Retina (tissue), 1 donor: ENCODE measurements around the gene GUCA1C.

ENCODE experiments used
- DNase-seq: peaks from one replicate; pipeline ENCODE4 v3.0.0-alpha.2; 2016

The GUCA1C gene

DNA sequence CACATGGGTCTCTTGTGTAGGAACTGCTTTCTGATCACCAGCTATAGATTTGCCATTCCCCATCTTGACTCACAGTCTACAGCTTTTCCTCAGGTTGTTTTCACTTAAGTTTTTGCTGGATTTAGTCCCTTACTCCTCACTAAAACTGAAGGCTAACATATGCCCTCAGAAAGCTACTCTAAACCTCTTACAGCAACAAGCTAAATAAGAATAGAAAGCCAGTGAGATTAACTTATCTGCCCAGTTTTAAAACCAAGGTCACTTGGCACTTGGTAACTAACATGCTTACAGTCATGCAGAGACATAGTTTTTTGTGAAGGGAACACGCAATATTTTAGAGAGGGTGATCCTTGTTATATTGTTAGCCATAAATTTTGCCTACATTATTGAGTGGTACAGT lies at the start of gene GUCA1C:
Gene GUCA1C (minus strand): TSS at position 180 of the 400 bp plus-strand sequence. CDS start 117 bp downstream, at position 63.
- DNase-seq: no peak

DNA sequence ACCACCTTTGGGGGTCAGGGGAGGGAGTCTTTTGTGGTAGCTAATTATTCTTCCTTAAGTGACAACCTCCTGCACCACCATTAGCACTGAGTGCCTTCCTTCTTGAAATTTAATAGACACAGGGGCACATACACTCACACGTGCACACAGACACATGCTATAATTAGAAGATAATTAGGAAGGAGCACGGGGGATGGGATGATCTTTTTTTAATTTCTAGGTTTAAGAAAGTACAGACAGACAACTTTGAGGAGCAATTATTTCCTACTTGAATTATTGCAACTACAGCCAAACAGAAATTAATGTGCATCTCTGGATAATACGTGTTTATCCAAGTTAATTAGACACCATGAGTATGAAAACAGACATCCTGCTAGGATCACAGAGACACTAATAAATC lies 44.8 kb upstream of the GUCA1C start:
- no peak for DNase-seq

DNA sequence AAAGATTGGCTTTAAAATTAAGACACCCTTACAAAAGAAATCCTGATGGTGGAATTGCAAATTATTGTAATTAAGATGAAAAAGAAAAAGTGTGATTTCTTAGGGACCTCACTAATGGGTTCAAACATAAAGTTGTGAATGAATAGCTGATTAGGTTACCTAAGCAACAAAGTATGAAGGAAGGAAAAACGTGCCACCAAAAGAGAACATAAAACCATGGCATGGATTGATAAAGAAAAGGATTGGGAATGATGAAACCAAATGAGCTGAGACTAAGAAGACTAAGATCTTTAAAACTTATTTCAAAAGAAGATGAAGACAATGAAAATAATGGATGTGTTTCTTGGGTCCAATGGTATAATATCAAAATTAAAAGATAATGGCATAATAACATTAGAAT lies 32.2 kb upstream of the GUCA1C start:
- DNase-seq: no peak

DNA sequence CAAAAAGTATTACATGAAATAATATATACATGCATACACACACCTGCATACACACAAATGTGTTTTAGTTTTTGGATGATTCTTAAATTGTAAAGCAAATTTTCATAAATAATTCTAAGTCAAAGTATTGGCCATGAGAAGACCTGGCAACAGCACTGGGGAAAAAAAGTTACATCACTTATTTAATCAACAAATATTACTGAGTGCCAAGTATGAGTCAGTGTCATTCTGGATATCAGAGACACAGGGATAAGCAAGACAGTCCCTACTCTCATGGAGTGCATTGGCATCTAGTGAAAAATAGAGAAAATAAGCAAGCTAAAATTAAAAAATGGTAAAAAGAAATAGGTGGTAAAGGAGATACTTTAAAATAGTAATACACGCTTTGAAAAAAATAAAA lies 29.4 kb upstream of the GUCA1C start:
- no peak for DNase-seq

DNA sequence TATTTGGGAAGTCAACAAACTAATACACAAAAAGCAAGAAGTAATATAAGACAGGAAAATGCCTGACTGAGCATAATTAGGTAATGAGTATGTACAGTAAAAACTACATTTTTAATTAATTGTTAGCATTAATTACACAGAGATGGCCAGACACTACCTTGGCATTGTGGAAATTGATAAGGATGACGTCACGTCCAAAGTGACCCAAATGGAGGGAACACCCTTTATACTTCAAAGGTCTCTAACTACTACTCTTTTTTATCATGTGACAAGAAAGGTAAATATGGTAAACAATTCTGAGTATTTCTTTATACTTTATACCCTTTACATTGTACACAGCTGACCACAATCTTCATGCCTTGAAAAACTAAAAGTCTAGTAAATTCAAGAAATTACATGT lies 22.4 kb upstream of the GUCA1C start:
- no peak for DNase-seq

GRCh38 chr3:108973019-108973418 lies 19.3 kb upstream of the GUCA1C start:
- no peak for DNase-seq

- no peak for DNase-seq
Measured at GRCh38 chr3:108972482-108972881, 18.8 kb upstream of the GUCA1C start.

- DNase-seq: peak; percentile 16
Measured at GRCh38 chr3:108970561-108970960, 16.9 kb upstream of the GUCA1C start.

DNA sequence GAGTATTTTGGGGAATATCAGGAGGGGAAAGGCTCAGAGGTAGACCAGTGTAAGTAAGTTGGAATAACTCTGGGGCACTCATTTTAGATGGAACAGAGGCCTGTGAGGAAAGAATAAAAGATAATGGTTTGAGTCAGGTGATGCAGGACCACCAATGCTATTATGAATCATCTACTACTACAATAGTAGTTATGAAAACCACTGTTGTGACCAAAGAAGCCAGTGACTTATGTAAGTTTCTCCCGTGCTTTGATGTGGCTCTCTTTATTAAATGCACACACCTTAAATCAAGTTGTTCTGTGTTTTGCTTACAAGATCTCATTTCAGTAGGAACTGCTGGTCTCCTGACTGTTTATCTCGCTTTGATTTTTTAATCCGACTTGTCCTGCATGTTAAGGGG lies 13.1 kb upstream of the GUCA1C start:
- DNase-seq: no peak

DNA sequence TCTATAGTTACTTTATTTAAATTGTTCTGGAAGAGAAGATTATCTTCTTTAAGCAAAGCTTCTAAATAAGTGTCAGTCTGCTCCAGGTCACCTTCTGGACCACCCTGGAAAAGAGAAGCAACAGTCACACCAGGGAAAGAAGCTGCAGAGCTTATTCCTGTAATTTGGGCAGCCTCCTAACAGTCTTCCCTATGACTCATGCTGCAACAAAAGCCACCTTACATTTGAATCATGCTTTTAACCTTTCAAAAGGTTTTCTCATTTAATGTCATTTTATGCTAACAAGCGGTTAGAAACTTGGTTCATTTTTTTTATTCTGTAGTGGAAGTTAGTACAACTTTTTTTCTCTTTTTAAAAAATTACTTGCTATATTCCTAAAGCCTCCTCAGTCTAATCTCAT lies 5.3 kb upstream of the GUCA1C start:
- no peak for DNase-seq

DNA sequence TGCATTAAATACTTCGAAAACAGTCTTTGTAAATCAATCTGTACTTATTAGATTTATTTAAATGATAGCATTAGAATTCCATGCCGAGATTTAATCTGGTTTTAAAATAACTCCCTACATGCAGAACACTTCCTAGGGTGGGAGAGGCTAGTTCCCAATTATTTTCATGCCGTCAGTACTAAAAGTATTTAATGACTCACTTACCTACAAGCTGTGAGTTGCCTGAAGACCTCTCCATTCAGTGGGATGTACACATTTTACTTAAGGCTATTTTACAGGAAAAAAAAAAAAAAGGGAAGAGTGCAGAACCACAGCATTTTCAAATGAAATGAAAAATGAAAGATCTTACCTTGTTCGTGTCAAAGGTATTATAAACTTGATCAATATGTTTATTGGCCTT lies 469 bp downstream of the GUCA1C start:
- no peak for DNase-seq

DNA sequence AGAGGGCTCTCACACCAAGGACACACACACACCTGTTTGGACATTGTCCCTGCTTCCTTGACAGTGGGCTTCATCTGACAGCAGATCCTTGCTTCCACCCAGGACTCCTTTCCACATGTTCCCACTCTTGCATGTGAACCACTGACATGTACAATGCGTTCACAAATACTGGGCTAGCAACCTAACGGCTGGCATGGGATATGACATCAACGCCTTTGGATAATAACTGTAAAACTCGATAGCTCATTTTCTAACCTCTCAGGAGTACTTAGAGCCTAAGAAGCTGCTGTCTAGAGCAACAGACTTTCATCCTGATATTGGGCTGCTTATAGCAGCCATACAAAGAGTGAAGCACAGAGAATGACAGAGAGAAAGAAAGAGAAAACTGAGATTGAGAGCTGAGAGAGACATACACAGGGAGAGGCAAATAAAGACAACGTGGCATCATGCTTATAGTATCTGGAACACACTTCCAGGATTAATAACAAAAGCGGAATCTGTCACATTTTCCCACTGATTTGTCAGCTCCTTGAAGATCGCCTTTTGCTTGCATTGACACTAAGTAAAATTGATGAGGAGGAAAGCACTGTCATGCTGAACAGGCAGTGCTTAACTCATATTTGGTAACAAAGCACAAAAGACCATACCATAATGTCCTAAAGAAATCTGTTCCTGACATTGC lies 1.7 kb downstream of the GUCA1C start:
- peak; percentile 46 for DNase-seq

DNA sequence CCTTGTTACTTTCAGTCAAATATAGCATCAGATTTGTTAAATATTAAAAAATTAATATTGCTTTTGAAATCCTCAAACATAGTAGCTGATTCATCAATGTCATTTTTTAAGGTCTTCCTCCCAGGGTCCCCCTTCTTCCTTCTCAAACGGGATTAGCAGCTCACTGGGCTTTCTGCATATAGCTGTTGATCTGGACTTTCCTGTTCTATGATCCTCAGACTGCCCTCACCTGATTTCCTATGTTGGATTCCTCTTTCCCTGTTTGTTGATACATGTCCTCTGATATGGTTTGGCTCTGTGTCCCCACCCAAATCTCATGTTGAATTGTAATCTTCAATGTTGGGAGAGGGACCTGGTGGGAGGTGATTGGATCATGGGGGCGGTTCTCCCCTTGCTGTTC lies 5.8 kb downstream of the GUCA1C start:
- DNase-seq: no peak

GRCh38 chr3:108946292-108947285 lies 7.1 kb downstream of the GUCA1C start:
- DNase-seq: no peak

DNA sequence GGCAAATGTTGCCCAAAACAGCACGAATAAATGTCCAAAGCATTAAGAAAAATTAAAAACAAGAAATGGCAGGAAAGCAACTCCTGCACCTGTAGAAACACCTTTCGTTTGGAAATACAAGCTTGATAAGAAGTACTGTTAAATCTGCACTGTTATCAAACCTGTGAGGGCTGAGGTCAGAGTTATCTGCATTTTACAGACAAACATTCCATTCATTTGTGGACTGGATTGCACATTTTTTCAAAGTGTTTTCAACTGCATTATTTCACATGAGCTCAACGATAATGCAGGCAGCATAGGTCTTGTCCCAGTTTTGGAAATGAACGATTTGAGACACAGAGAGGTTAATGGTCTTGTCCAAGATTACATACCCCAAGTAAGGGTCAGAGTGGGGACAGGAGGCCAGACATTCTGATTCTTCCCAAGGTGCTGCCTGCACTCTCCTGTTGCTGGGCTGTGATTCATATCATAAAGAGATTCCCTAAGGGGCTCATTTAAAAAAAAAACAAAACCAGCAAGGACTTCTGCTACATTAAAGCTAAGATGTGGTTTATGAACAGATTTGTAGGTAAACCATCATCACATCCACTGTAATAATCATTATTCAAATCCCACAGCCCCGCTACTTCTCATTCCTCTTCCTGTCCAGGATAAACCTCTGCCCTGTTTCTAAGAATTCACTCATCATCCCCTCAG lies 13.0 kb downstream of the GUCA1C start:
- DNase-seq: no peak

- no peak for DNase-seq
Measured at GRCh38 chr3:108940166-108940565, 13.5 kb downstream of the GUCA1C start.

DNA sequence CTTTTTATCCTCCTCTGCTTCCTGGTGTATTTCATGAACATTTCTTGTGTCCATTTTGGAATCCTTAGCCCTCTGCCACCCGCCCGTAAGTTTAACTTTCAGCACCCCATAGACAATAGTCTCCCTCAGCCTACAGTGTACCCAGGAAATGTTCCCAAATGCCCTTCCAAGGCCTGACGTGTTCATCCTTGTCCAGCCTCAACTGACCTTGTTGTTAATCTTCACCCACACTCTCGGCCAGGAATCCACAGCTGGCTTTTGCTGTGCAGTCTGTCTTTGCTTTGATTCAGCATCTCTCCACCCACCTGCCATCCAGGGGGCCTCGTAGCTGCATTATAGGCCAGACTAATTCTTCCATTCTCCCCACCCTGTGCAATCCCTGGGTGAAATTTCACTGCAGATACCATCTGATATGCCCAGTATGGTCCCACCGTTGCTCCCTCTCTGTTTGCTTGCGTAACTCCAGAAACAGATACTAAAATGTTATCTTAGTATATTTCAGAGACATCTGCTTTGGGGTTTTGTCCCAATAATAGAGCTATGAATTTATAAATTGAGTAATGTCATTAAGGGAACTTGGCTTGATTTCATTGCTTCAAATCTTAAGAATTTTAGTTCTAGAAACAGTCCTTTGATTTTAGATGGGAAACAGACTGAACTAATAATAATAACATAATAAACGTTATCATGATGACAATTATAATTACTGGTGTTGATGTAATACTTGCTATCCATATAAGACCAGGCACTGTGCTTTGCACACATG lies 16.6 kb downstream of the GUCA1C start:
- DNase-seq: no peak

- DNase-seq: peak; percentile 22
Measured at GRCh38 chr3:108931035-108931434, 22.6 kb downstream of the GUCA1C start.

GRCh38 chr3:108918866-108919265 lies 34.8 kb downstream of the GUCA1C start:
- DNase-seq: no peak

- peak; percentile 70 for DNase-seq
Measured at GRCh38 chr3:108914774-108915641, 38.7 kb downstream of the GUCA1C start.

GRCh38 chr3:108909799-108910198 lies 43.9 kb downstream of the GUCA1C start:
- no peak for DNase-seq

GRCh38 chr3:108907194-108907593 lies 46.5 kb downstream of the GUCA1C start:
- DNase-seq: no peak
